Superior temporal gyrus (tissue), 1 donor: Measurements from ENCODE around the gene CCDC92.

ENCODE experiments used
- DNase-seq: peaks from one replicate; pipeline ENCODE4 v3.0.0-alpha.2; 2016; ENCODE audit errors: extremely low spot score

The CCDC92 gene

GRCh38 chr12:123889848-123890535 lies 82.6 kb downstream of the CCDC92 start:
- DNase-seq: no peak

GRCh38 chr12:123888989-123889388 lies 83.6 kb downstream of the CCDC92 start:
- DNase-seq: no peak

- no peak for DNase-seq
These were observed 85.6 kb downstream of the CCDC92 start for GRCh38 chr12:123886931-123887582.

GRCh38 chr12:123886258-123886657 lies 86.4 kb downstream of the CCDC92 start:
- DNase-seq: no peak
